Upper lobe of left lung (tissue), 6 donors: ENCODE results near the gene FTO. TPM values are rescaled to one million over a fixed set of nuclear protein-coding genes. Genes with fewer than 3 reads are reported as not detected.

Experiments
- ATAC-seq, 2 donors: fragments of 200-7000 bp; cut with Tn5 transposase; one replicate each; pipeline ENCODE4 v1.9.1; 2022; ENCODE audit warnings: mild to moderate bottlenecking in 2 of 2, moderate library complexity in 2 of 2; ENCODE audit not compliant: low FRiP score in 2 of 2
- DNase-seq, 2 donors: peaks; one replicate each; pipeline ENCODE4 v3.0.0-alpha.2; 2019 to 2020
- H3K27ac ChIP-seq, 4 donors: fragments of 200-600 bp; sonication (generic); one replicate each; pipeline ENCODE4 v1.5.1; 2016 to 2019
- H3K27me3 ChIP-seq, 4 donors: fragments of 200-600 bp; sonication (generic); one replicate each; pipeline ENCODE4 v1.5.1; 2017 to 2019
- H3K36me3 ChIP-seq, 4 donors: fragments of 200-600 bp; sonication (generic); one replicate each; pipeline ENCODE4 v1.5.1; 2016 to 2019
- H3K4me1 ChIP-seq, 4 donors: fragments of 200-600 bp; sonication (generic); one replicate each; pipeline ENCODE4 v1.5.1; 2018 to 2019
- H3K4me3 ChIP-seq, 4 donors: fragments of 200-600 bp; sonication (generic); one replicate each; pipeline ENCODE4 v1.5.1; 2017 to 2019; ENCODE audit warnings: mild to moderate bottlenecking in 2 of 4, moderate library complexity in 1 of 4
- H3K9me3 ChIP-seq, 4 donors: fragments of 200-600 bp; sonication (generic); one replicate each; pipeline ENCODE4 v1.5.1; 2018 to 2019
- CTCF ChIP-seq, 6 experiments: fragments of 450-650 bp in 4 of 6; fragments of 200-600 bp in 2 of 6; sonication (generic) in 2 of 6; IDR thresholded peaks; one replicate each; pipeline ENCODE4 v1.5.1; 2016 to 2019; ENCODE audit warnings: antibody characterized with exemption in 6 of 6
- EP300 ChIP-seq, 4 donors: sonication (generic); formaldehyde crosslinking; IDR thresholded peaks; one replicate each; pipeline ENCODE4 v1.5.1; 2017; ENCODE audit warnings: antibody characterized with exemption in 4 of 4, control low read depth in 2 of 4
- POLR2A ChIP-seq, 4 donors: fragments of 450-650 bp; IDR thresholded peaks; one replicate each; pipeline ENCODE4 v1.5.1; 2016 to 2017; ENCODE audit warnings: antibody characterized with exemption in 4 of 4, mild to moderate bottlenecking in 2 of 4
- POLR2AphosphoS5 ChIP-seq, 2 donors: sonication (generic); formaldehyde crosslinking; IDR thresholded peaks; one replicate each; pipeline ENCODE4 v1.5.1; 2017; ENCODE audit warnings: antibody characterized with exemption in 2 of 2
- WGBS, 2 donors: methylation state at CpG; one replicate each; pipeline ENCODE4 v1.1.5; 2017 to 2018; 5-methylcytosine and 5-hydroxymethylcytosine counted together
- total RNA-seq, 6 donors: library from RNA; depleted of rRNA in 4 of 6; stranded (reverse); fragments of >200 nt in 4 of 6; gene quantifications; one replicate each; pipeline versions ENCODE4 v1.1.0 to v1.2.1, GENCODE V29; 2016 to 2021
- donor health status: DM: no; HTN: no; CAD: no; lungs with moderate emphysema.
- donor health status: DM: no; HTN: yes; CAD: no; lungs with severe emphysema.

FTO gene
- total RNA-seq, 6 donors from 2014 or later, result 62.9 to 114 (median 75.4) TPM

GRCh38 chr16:54112451-54113206, 408.7 kb downstream of the FTO start:
- ATAC-seq (no peak), DNase-seq (no peak)
- Histone ChIP-seq H3K27ac (no peak overlapping the region), H3K36me3 (peaks cover 0 to 35% (median 20%) of the 10 kb centered on the region in 4 donors), H3K27me3 (no peaks in the 10 kb centered on the region), H3K4me3 (no peak overlapping the region), H3K4me1 (no peaks in the 10 kb centered on the region), H3K9me3 (no peaks in the 10 kb centered on the region)
- TF ChIP-seq POLR2AphosphoS5 (IDR thresholded peaks at IDR 0.05) (no peak), CTCF (IDR thresholded peaks at IDR 0.05) (no peak)
- WGBS, 2 donors, result 94 to 95% methylated on average over 8 of the region's 8 CpGs

GRCh38 chr16:54115558-54115957, 411.6 kb downstream of the FTO start:
- ATAC-seq (no peak), DNase-seq (no peak)
- Histone ChIP-seq H3K36me3 (peaks cover 0 to 35% (median 20%) of the 10 kb centered on the region in 4 donors), H3K4me3 (no peak overlapping the region), H3K27ac (no peak overlapping the region), H3K27me3 (no peaks in the 10 kb centered on the region), H3K9me3 (no peaks in the 10 kb centered on the region), H3K4me1 (no peaks in the 10 kb centered on the region)
- WGBS, 2 donors, result 92 to 96% methylated on average over 6 to 9 of the region's 9 CpGs
- no peak for TF ChIP-seq EP300 (IDR thresholded peaks at IDR 0.05)
- TF ChIP-seq CTCF (IDR thresholded peaks at IDR 0.05), result no peak
- no peak for TF ChIP-seq POLR2A (IDR thresholded peaks at IDR 0.05)
- no peak for TF ChIP-seq POLR2AphosphoS5 (IDR thresholded peaks at IDR 0.05)

GRCh38 chr16:54116124-54116655, 412.2 kb downstream of the FTO start:
- 84 to 86% methylated on average over 17 of the region's 17 CpGs for WGBS, 2 donors
- no peaks in the 10 kb centered on the region for H3K9me3 ChIP-seq
- H3K27me3 ChIP-seq, result no peaks in the 10 kb centered on the region
- H3K27ac ChIP-seq, result no peak overlapping the region
- no peak for TF ChIP-seq CTCF (IDR thresholded peaks at IDR 0.05)
- TF ChIP-seq POLR2A (IDR thresholded peaks at IDR 0.05), result no peak
- TF ChIP-seq EP300 (IDR thresholded peaks at IDR 0.05), result no peak
- no peak for TF ChIP-seq POLR2AphosphoS5 (IDR thresholded peaks at IDR 0.05)
- DNase-seq, result no peak
- no peak for ATAC-seq
- no peaks in the 10 kb centered on the region for H3K4me1 ChIP-seq
- H3K4me3 ChIP-seq, result no peak overlapping the region
- peaks cover 0 to 35% (median 20%) of the 10 kb centered on the region in 4 donors for H3K36me3 ChIP-seq

- TF ChIP-seq POLR2AphosphoS5 (IDR thresholded peaks at IDR 0.05) (no peak), CTCF (IDR thresholded peaks at IDR 0.05) (no peak), EP300 (IDR thresholded peaks at IDR 0.05) (no peak), POLR2A (IDR thresholded peaks at IDR 0.05) (no peak)
- H3K9me3 ChIP-seq, result no peaks in the 10 kb centered on the region
- no peak overlapping the region for H3K4me3 ChIP-seq
- DNase-seq (no peak), ATAC-seq (no peak)
- H3K27me3 ChIP-seq, result no peaks in the 10 kb centered on the region
- H3K4me1 ChIP-seq, result no peaks in the 10 kb centered on the region
- H3K27ac ChIP-seq, result no peak overlapping the region
- H3K36me3 ChIP-seq, result peaks cover 0 to 11% (median 7%) of the 10 kb centered on the region in 4 donors
- 90 to 96% methylated on average over 3 of the region's 3 CpGs for WGBS, 2 donors
These were observed 414.9 kb downstream of the FTO start for GRCh38 chr16:54118846-54119245.
